Thyroid gland (tissue), 4 donors: ENCODE results near the gene SHANK2.

Experiments
- POLR2A ChIP-seq, 2 donors: fragments of 450-650 bp; IDR thresholded peaks; one replicate each; pipeline ENCODE4 v1.6.1; 2017; ENCODE audit warnings: antibody characterized with exemption in 2 of 2, mild to moderate bottlenecking in 2 of 2, moderate library complexity in 1 of 2
- TF ChIP-seq, protein P1 (sequence below), 6 experiments: fragments of 200-600 bp in 3 of 6; fragments of 450-650 bp in 3 of 6; sonication (generic) in 3 of 6; IDR thresholded peaks; one replicate each; pipeline ENCODE4 v1.5.1; 2016 to 2019; ENCODE audit warnings: antibody characterized with exemption in 6 of 6, mild to moderate bottlenecking in 2 of 6, inconsistent platforms in 1 of 6, moderate library complexity in 1 of 6

GRCh38 chr11:71282581-71283351 is 30.4 kb upstream of the SHANK2 start:
- TF ChIP-seq, protein P1, sequence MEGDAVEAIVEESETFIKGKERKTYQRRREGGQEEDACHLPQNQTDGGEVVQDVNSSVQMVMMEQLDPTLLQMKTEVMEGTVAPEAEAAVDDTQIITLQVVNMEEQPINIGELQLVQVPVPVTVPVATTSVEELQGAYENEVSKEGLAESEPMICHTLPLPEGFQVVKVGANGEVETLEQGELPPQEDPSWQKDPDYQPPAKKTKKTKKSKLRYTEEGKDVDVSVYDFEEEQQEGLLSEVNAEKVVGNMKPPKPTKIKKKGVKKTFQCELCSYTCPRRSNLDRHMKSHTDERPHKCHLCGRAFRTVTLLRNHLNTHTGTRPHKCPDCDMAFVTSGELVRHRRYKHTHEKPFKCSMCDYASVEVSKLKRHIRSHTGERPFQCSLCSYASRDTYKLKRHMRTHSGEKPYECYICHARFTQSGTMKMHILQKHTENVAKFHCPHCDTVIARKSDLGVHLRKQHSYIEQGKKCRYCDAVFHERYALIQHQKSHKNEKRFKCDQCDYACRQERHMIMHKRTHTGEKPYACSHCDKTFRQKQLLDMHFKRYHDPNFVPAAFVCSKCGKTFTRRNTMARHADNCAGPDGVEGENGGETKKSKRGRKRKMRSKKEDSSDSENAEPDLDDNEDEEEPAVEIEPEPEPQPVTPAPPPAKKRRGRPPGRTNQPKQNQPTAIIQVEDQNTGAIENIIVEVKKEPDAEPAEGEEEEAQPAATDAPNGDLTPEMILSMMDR (IDR thresholded peaks at IDR 0.05): no peak
- TF ChIP-seq POLR2A (IDR thresholded peaks at IDR 0.05): no peak
